NB4 (cell line): ENCODE data around the gene NTN3.
"Not testable (repeated sequence)": the region's sequence is repeated elsewhere in the genome, so short reads cannot be mapped to it uniquely, and the experiment has no call there.

Experiments used
- DNase-seq: peaks from one replicate; pipeline ENCODE4 v3.0.0; 2010; ENCODE audit warnings: low read depth
- H3K4me3 ChIP-seq: one replicate; pipeline ENCODE4 v1.5.1; 2011; ENCODE audit warnings: mild to moderate bottlenecking, low read depth, low read length, moderate library complexity
- CTCF ChIP-seq: IDR thresholded peaks from one replicate; pipeline ENCODE4 v1.5.1; 2012; ENCODE audit warnings: low read depth, low read length
- MAX ChIP-seq: IDR thresholded peaks from 2 replicates; pipeline ENCODE4 v1.6.1; 2011; ENCODE audit warnings: low read depth, low read length
- MYC ChIP-seq: IDR thresholded peaks from 2 replicates; pipeline ENCODE4 v1.6.1; 2011; ENCODE audit warnings: low read depth, low read length
- POLR2A ChIP-seq: IDR thresholded peaks from 2 replicates; pipeline ENCODE4 v1.6.1; 2011; ENCODE audit warnings: mild to moderate bottlenecking; ENCODE audit not compliant: insufficient read length; ENCODE audit errors: extremely low read depth

The NTN3 gene

DNA sequence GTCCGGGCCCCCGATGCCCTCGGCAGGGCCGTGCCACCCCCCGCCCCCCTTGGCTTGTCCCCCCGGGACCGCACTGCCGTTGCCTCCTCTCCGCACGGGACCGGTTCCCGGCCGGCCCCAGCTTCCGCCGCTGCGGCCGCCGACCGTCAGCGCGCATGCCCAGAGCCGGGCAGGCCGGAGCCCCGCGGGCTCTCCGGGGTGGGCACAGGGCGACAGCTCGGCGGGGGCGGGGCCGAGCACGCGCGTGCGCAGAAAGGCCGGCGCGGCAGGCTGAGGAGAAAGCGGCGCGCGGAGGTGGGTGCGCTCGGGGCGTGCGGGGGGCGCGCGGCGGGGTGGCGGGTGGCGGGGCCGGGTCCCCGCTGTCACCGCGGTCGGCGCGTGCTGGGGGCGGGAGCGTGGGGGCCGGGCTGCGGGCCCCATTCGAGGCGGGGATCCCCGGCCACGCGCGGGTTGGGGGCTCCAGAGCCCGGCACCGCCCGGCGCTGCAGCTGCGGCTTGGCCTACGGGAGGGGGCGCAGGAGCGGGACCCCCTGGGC is 3.8 kb downstream of the NTN3 start, which contains the start of gene TBC1D24:
TBC1D24 (plus strand) TSS at position 251 of the 536 bp plus-strand sequence. CDS start 21,022 bp downstream, outside the sequence.
- TF ChIP-seq POLR2A: peak; percentile 78
- no peak; the same call in 1 of the 2 replicates for TF ChIP-seq MAX
- TF ChIP-seq MYC: peak; percentile 47
- peak; percentile 88 for DNase-seq
- H3K4me3 ChIP-seq: peak within 1 kb of the TSS; percentile 72

DNA sequence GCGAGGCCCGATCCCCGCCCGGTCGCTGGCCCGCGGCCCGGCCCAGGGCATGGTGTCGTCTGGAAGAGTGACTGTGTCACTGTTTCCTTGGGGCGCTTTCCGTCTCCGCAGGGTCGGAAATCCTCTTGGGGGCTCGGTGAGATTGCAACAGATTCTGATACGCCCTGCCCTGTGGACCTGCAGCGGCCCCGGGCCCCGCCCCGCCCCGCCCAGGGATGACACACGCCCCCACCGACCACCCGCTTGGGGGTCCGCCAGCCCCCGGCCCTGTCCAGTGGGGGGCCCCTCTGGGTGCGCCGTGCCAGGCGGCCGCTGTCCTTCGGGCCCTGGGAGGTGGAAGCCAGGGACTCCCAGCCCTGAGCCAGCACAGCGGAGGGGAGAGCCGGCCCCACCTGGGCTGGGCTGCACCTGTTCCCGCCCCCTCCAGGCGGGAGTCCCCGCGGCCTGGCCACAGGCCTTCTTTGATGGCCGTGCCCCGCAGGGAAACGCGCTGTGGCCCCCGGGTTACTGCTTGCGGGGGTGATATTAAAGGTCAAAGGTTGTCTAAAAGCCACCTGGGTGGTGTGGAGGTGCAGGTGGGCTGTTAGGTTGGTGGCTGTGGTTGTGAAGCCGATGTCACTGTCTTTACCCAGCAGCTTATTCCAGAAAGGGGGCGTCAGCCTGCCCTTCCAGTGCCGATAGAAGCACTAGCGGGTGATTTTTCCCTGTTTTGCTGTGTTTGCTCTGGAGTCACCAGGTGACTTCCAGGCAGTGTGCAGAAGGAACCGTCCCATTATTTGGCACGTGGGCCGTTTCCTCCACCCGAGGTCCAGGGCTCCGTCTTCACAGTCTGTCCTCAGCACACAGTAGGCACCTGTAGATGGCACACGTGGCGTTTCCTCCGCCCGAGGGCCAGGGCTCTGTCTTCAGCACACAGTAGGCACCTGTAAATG is 4.6 kb downstream of the NTN3 start:
- H3K4me3 ChIP-seq: peak overlapping the region; percentile 61
- DNase-seq: peak; percentile 81
- TF ChIP-seq MAX (no peak), MYC (0 out of 2 replicates have a peak, but pooled peaks have one; percentile 11)

GRCh38 chr16:2476345-2476720 is 5.2 kb downstream of the NTN3 start:
- peak overlapping the region; percentile 61 for H3K4me3 ChIP-seq
- TF ChIP-seq CTCF (no peak), MAX (no peak), POLR2A (no peak), MYC (no peak)
- no peak for DNase-seq

DNA sequence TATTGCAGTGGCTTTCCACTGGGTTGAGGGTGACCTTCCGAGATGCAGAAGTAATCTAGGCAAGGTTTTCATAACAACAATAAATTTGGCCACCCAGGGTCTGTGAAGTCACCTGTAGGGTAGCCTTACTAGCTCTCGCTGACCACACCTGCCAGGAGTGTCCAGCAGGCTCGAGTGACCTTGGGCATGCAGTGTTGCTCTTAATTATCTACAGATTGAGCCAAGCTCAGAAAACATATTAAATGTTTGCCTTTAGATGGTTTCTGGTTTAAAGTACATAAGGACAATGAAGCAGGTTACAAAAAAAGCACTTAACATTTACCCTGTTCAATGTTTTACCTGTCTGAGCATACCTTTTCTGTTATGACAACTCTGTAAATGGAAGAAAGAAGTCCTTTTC is 5.6 kb downstream of the NTN3 start:
- TF ChIP-seq MAX (no peak), CTCF (no peak), POLR2A (no peak), MYC (no peak)
- no peak overlapping the region for H3K4me3 ChIP-seq
- DNase-seq: no peak

- DNase-seq: no peak
- no peak overlapping the region for H3K4me3 ChIP-seq
- no peak for TF ChIP-seq MAX
- TF ChIP-seq POLR2A: no peak
- no peak for TF ChIP-seq MYC
- TF ChIP-seq CTCF: no peak
Measured at GRCh38 chr16:2477327-2477726, 6.2 kb downstream of the NTN3 start.

- DNase-seq: no peak
- no peak overlapping the region for H3K4me3 ChIP-seq
- TF ChIP-seq MAX: no peak
- TF ChIP-seq POLR2A: no peak
- TF ChIP-seq CTCF: no peak
- no peak for TF ChIP-seq MYC
Measured at GRCh38 chr16:2478279-2478678, 7.2 kb downstream of the NTN3 start.

DNA sequence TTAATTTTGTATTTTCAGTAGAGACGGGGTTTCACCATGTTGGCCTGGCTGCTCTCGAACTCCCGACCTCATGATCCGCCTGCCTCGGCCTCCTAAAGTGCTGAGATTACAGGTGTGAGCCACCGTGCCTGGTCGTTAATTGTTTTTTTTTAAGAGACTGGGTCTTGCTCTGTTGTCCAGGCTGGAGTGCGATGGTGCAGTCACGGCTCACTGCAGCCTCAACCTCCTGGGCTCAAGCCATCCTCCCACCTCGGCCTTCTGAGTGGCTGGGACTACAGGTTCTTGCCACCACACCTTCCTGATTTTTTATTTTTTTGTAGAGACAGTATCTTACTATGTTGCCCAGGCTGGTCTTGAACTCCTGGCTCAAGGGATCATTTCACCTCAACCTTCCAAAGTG is 8.9 kb downstream of the NTN3 start:
- not testable (repeated sequence) for DNase-seq, H3K4me3 ChIP-seq
